Renal pelvis (tissue), 4 donors: Measurements from ENCODE around the gene FAM32A. TPM values are rescaled to one million over a fixed set of nuclear protein-coding genes. Genes with fewer than 3 reads are reported as not detected.

Experiments
- DNase-seq: peaks from one replicate; pipeline ENCODE4 v3.0.0-alpha.2; 2013
- polyA plus RNA-seq, 3 donors: library from polyadenylated mRNA; unstranded; fragments of 120-200 nt; gene quantifications; one replicate each; pipeline ENCODE4 v1.2.1, GENCODE V29; 2013; ENCODE audit not compliant: insufficient read length in 3 of 3

The FAM32A gene
- polyA plus RNA-seq, 3 donors = 109 to 135 (median 115) TPM

GRCh38 chr19:16198370-16198651, 13.1 kb downstream of the FAM32A start:
- no peak for DNase-seq

DNA sequence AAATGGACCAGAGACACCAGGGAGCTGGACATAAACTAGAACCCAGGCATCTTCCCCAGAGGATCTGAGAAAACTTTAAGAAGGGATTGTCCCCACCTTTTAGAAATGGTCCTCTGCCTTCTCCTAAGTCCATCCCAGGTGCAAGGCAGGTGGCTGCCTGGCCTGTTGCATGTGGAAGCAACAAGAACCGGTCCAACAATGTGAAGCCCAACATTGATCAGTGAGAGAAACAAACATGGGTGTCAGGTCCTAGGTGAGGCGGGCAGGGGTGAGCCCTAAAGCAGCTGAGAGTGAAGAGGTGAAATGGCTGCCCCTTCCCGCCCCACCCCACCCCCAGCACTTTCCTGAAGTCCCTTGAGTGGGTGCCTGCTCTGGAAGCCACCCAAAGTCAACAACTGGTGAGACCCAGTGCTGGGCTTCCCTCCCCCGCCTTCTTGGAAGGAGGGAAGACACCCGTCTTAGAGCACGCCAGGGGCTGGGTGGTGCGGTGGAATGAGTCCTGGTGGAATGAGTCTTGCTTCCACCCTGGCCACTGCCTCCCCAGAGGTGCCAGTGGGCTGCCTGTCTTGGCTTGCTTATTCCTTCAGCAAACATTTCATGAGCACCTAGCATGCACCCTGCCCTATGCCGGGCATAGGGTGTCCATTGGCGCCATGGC, 14.2 kb downstream of the FAM32A start:
- no peak for DNase-seq

- no peak for DNase-seq
Observed at GRCh38 chr19:16200038-16201010, 15.1 kb downstream of the FAM32A start.

DNA sequence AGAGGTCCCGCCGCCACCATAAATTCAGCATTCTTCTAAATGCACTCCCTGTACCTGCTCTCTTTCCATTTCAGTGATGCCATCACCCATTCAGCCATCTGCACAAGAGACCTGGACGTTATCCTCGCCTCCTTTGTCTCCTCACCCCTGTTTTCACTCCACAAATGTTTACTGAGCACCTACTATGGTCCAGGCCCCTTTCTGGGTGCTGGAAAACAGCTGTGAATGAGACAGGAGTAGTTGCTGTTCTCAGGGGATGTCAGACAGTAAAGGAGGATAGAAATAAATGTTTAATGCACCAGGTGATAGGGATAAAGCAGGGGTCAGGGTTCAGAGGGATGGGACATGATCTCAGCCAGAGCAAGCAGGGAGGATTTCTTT, 15.8 kb downstream of the FAM32A start:
- DNase-seq = no peak

GRCh38 chr19:16202320-16203255, 17.4 kb downstream of the FAM32A start:
- DNase-seq = no peak

DNA sequence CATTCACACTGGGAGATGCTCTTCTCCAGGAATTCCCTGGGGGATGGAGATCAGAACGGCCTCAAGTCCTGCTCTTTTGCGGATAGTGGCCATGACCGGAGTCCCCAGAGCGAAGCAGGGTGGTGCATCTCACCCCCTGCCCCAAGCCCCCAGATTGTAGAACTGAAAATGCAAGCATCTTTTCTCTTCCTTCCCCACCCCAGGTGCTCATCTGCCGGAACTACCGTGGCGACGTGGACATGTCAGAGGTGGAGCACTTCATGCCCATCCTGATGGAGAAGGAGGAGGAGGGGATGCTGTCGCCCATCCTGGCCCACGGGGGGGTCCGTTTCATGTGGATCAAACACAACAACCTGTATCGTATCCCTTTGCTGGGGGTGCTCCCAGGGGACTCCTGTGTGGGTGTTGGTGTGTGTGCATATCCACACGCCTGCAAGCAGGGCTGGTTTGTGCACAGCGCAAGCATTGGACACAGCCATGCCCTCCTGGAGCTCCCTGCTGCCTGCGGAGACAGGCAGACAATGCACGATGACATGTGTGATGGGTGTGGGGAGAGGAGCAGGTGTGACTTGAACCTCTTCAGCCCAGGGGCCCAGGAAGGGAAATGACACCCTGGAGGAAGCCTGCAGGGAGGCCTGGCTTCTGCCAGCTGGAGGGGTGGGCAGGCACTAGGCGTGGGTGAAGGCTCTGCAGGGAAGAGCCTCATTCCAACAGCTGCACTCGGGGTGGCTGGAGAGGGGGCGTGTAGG, 18.2 kb downstream of the FAM32A start:
- DNase-seq = no peak

DNA sequence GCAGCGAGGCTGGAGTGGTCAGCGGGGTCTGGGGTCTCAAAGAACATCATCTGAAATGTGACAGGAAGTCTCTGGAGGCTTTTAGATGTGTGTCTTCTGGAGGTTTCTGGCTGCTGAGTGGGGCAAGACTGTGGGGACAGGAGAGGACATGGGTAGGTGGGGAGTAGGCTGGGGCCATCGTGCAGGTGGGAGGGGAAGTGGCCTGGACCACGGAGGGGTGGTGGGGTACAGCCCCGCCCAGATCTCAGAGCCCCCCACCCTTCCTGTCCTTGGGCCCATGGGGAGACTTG, 18.7 kb downstream of the FAM32A start:
- DNase-seq = no peak

DNA sequence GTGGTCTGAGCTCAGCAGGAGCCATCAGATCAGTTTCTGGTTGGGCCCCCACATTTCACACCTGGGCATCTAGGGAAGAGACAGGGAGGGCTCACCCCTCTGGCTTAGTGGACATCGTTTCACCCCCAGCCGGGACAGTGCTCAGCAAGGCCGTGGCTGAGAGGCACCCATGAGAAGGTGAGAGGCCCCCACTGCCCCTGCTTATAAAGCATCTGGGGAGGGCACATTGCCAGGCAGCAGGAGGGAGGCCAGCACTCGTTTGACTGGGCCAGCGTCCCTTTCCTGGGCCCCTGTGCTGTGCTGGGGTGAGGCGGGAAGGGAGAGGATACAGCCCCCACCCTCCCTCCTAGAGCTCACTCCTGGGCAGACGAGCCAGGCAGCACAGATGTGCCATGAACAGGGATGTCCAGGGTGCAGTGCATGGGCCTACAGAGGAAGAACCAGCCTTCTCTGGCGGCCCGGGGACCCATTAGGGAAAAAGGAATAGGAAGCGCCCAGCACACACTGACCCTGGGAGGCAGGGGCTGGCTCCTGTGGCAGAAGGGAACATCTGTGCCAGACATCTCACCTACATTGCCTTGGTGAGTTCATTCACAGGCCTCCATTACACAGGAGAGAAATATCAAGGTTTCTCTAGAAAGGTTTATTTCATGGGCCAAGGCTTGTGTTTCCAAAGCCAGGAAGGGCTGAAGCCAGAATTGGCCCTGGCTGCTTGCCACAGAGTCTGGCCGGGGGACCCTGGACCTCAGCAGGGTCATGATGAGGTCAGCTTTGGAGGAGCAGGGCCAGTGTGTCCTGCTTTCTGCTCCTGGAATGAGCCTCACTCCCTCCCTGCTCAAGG, 20.2 kb downstream of the FAM32A start:
- DNase-seq = no peak

DNA sequence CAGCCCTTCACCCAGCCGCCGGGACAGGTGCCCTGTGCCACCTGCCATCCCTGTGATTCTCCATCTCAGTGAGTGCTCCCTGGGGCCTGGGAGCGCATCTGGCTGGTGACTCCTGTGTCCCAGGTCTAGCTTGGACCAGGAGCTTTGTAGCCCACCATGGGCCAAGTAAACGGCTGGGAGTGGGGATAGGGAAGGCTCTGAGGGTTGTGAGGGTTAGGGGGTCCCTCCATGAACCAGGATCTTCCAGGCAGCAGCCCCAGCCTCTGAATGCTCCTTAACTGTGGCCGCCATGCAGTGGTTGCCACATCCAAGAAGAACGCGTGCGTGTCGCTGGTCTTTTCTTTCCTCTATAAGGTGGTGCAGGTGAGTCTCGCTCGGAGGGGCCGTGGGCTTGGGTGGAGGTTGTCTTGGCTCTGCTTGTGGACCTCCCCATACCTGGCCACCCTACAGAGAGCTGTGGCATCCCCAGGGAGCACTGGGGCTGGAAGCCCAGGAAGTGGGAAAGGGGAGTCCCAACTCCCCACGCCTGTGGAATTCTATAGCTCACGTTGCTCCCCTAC, 20.9 kb downstream of the FAM32A start:
- no peak for DNase-seq

DNA sequence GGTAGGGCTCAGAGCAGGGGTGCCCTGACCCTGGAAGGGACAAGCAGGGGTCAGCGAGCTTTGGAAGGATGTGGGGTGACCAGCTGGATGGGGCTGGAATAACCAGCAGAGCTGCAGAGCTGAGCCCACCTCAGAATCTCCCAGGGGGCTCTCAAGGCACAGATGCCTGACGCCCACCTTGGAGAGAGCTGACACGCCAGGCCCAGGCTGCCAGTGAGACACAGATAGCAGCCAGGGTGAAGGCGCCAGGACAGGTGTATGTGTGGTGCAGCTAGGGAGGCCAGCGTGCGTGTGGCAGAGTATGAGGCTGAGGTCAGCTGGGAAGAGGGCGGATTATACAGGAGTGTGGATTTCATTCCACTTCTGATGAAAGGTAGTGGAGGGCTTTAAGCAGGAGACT, 21.4 kb downstream of the FAM32A start:
- no peak for DNase-seq

- DNase-seq = no peak
Observed at GRCh38 chr19:16207063-16207462, 21.9 kb downstream of the FAM32A start.

DNA sequence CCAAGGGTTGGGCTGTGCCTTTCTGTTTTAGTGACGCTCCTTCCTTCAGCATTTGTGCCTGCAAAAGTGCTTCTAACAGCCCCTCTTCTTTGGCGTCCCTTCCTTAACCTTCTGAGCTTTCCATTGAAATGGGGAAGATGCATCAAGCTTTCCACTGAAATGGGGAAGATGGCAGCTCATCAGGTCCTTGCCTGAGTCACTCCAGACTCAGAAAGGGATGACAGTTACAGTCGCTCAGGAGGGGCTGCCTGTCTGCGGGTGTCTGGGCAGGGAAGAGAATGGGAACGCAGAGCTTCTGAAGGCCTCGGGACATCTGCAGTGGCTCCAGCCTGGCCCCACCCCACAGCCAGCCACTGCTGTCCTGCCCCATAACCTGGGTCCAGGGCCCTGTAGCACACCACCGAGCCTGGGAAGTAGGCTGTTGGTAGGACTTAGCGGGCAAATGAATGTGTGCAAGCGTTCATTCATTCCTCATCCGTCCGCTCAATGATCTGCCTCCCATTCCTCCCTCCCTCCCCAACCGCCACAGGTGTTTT, 22.3 kb downstream of the FAM32A start:
- DNase-seq = no peak

DNA sequence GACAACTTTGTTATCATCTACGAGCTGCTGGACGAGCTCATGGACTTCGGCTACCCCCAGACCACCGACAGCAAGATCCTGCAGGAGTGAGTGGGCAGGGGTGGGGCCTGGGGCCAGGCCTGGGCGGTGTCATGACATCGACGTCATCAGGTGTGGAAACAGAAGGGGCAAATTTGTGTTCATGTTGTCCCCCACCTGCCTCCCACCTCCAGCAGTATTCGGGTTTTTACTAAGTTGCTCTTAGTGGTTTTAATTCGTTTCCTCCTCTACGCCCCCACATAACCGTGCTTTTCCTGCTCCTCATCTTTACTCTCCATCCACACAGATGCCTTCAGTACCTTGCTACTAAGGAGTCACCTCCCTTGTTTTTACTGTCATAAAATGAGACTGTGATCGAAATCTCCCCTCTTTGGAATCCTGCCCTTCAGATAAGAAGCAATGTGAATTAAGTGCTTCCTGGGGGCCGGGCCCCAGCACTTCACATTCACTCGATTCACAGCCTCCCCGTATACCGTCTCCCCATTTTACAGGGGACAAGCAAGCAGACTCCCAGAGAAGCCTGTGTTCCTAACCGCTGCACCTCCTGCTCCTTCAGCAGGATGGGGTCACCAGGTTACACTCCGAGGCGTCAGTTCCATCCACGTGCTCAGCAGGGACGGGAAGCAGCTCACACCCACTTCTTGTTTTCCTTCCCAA, 23.0 kb downstream of the FAM32A start:
- no peak for DNase-seq

DNA sequence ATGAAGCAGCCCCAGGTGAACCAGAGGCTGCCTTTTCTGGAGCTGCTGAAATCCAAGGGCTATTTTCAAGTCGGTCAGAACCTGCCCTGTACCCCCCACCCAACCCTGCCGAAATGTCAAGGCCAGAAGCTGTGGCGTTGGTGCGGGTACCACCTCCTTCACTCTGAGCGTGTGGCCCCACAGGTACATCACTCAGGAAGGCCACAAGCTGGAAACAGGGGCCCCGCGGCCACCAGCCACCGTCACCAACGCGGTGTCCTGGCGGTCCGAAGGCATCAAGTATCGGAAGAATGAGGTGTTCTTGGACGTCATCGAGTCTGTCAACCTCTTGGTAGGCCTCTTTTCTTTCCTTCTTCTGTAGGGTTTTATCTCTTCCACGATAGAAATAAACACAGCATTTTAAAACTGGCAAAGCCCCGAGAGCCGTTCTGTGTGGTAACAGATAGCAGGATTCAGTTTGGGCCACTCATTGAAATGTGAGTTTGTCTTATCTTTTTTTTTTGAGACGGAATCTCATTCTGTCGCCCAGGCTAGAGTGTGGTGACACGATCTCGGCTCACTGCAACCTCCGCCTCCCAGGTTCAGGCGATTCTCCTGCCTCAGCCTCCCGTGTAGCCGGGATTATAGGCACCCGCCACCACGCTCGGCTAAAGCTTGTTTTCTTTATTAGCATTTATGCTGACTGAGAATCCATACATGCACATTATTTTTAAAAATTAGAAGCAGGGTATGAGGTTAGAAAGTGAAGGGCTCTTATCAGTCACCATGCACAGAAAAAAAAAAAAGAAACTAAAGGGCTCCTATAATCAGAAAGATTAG, 23.8 kb downstream of the FAM32A start:
- DNase-seq = no peak

- DNase-seq = no peak
Observed at GRCh38 chr19:16210168-16210567, 25.0 kb downstream of the FAM32A start.

GRCh38 chr19:16213076-16213475, 27.9 kb downstream of the FAM32A start:
- DNase-seq = no peak

DNA sequence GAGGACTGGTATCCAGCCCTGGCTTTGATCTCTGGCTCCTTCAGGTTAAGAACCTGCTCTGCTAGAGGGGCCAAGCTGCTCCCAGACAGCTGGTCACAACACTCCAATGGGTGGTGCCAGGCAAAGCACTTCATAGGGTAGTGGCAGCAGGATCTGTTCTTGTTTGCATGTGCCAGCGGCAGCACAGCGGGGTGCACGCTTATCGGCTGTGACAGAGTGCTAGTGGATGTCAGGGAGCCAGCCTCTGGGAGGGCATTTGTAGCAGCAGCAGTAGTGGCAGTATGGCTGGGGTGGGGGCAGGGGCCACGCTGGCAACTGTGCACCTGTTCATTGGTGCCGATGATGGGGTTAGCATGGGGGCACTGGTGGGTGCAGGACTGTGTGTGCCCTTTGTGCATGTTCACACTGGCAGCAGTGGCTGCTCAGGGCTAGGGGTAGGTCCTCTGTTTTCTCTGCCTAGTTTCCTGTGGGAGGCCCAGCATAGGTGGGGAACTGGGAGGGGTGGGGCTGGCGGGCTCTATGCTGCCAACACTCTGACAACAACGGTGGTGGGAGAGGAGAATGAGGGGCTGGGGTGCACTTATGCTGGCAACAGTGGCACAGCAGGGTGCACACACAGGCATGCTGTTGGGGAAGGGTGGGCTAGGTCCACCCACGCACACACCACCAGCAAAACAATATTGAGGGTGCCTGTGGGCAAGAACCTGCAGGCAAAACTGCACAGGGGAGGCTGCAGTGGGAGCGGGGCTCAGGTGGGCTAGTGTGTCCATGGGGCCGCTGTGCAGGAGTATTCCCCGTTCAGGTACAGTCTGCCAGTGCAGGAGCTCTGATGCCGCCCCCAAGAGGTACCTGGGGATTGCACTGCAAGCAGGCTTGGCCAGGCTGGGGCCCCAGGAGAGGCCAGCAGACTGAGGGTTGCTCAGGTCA, 31.8 kb downstream of the FAM32A start:
- DNase-seq = no peak
